ENCODE measurements around the gene GPRC5A.

DNA sequence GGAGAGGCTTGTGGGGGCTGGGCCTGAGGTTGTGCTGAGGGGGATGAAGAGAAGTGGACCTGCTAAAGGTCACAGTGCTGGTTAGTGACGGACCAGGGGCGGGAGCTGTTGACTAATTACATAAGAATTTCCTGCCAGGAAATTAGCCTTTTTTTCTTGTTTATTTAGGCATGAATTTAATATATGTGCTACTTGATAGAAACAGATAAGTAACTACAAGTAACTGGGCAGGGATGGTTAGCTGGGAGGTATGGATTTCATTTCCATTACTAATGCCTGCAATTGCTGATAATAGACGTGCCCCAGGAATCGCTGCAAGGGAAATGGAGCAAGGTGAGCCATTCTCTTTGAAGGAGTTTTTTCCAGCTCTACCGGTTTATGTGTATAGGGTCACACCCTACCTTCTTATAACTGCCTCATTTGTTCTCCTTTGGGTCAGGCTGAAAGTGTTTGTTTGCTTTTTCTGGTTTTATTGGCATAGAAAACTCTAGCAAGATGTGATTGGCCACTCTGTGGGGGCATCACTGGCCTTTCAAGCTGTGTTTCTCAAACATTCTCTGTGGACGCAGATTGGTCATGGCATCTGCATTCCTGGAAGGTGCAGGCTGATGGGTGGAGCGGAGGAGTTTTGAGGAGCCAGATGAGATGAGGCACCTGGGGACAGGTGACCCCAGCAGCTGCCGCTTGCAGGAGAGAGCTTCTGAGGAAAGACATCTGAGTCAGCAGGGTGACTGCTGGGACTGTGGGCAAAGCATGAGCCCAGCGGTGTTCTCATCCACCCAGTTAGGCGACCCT, 19.0 kb upstream of the GPRC5A start:
- no peak for TF ChIP-seq POLR2AphosphoS5 (IDR thresholded peaks at IDR 0.05; ENCODE audit: low read depth, low read length)
- TF ChIP-seq POLR2A (IDR thresholded peaks at IDR 0.05; ENCODE audit: low read depth, low read length) = no peak
- TF ChIP-seq TAF1 (IDR thresholded peaks at IDR 0.05; ENCODE audit: borderline replicate concordance, low read depth, low read length) = no peak

Measured in GM12892 (cell line).